H9 (cell line): ENCODE measurements around the gene BRCA1. TPM values are rescaled to one million over a fixed set of nuclear protein-coding genes. Genes with fewer than 3 reads are reported as not detected.

Source experiments
- DNase-seq: peaks from one replicate; pipeline ENCODE4 v3.0.0-alpha.2; 2017
- H2AFZ ChIP-seq: one replicate; pipeline ENCODE4 v1.6.1; 2013; ENCODE audit warnings: mild to moderate bottlenecking, low read length, control low read depth, moderate library complexity
- H2AK5ac ChIP-seq: 2 replicates; pipeline ENCODE4 v1.6.1; 2013; ENCODE audit warnings: low read length, control low read depth, mixed read lengths; ENCODE audit not compliant: insufficient read length
- H2BK120ac ChIP-seq: one replicate; pipeline ENCODE4 v1.6.1; 2013; ENCODE audit warnings: low read depth, mild to moderate bottlenecking, low read length, control low read depth, inconsistent platforms; ENCODE audit not compliant: poor library complexity, severe bottlenecking
- H2BK12ac ChIP-seq: 2 replicates; pipeline ENCODE4 v1.6.1; 2013; ENCODE audit warnings: low read length, control low read depth, mixed read lengths, low read depth; ENCODE audit not compliant: insufficient read length
- H2BK15ac ChIP-seq: 2 replicates; pipeline ENCODE4 v1.6.1; 2013; ENCODE audit warnings: low read depth, low read length, control low read depth
- H2BK20ac ChIP-seq: one replicate; pipeline ENCODE4 v1.6.1; 2013; ENCODE audit warnings: low read depth, mild to moderate bottlenecking, low read length, control low read depth, inconsistent platforms; ENCODE audit not compliant: poor library complexity, severe bottlenecking
- H2BK5ac ChIP-seq: 2 replicates; pipeline ENCODE4 v1.6.1; 2013; ENCODE audit warnings: low read length, control low read depth, mixed read lengths; ENCODE audit not compliant: insufficient read length
- H3K14ac ChIP-seq: 2 replicates; pipeline ENCODE4 v1.6.1; 2013; ENCODE audit warnings: low read length, control low read depth; ENCODE audit not compliant: insufficient read depth
- H3K18ac ChIP-seq: 2 replicates; pipeline ENCODE4 v1.6.1; 2013; ENCODE audit warnings: low read depth, mild to moderate bottlenecking, mixed read lengths, low read length, control low read depth; ENCODE audit not compliant: insufficient read length
- H3K23ac ChIP-seq: 2 replicates; pipeline ENCODE4 v1.6.1; 2013; ENCODE audit warnings: low read length, control low read depth, mixed read lengths, low read depth; ENCODE audit not compliant: insufficient read length
- H3K23me2 ChIP-seq: 2 replicates; pipeline ENCODE4 v1.6.1; 2013; ENCODE audit warnings: low read depth, mild to moderate bottlenecking, mixed read lengths, low read length, control low read depth; ENCODE audit not compliant: insufficient read length, poor library complexity, severe bottlenecking
- H3K27ac ChIP-seq: 2 replicates; pipeline ENCODE4 v1.5.1; 2013; ENCODE audit warnings: low read length, control low read depth, mixed read lengths, low read depth; ENCODE audit not compliant: insufficient read length
- H3K27me3 ChIP-seq: 2 replicates; pipeline ENCODE4 v1.6.1; 2013; ENCODE audit warnings: low read length, control low read depth, inconsistent platforms; ENCODE audit not compliant: insufficient read depth
- H3K4ac ChIP-seq: 2 replicates; pipeline ENCODE4 v1.6.1; 2013; ENCODE audit warnings: low read depth, mild to moderate bottlenecking, control low read depth, inconsistent platforms, low read length, moderate library complexity
- H3K4me1 ChIP-seq: 2 replicates; pipeline ENCODE4 v1.6.1; 2013; ENCODE audit warnings: low read length, control low read depth, inconsistent platforms; ENCODE audit not compliant: insufficient read depth
- H3K4me2 ChIP-seq: 2 replicates; pipeline ENCODE4 v1.6.1; 2013; ENCODE audit warnings: low read length, control low read depth, mixed read lengths; ENCODE audit not compliant: insufficient read length, insufficient read depth
- H3K56ac ChIP-seq: 2 replicates; pipeline ENCODE4 v1.6.1; 2013; ENCODE audit warnings: low read depth, mild to moderate bottlenecking, mixed read lengths, low read length, control low read depth; ENCODE audit not compliant: insufficient read length
- H3K79me1 ChIP-seq: 2 replicates; pipeline ENCODE4 v1.6.1; 2013; ENCODE audit warnings: low read depth, mild to moderate bottlenecking, moderate library complexity, low read length, control low read depth, inconsistent platforms; ENCODE audit not compliant: insufficient read depth, poor library complexity, severe bottlenecking
- H3K79me2 ChIP-seq: 2 replicates; pipeline ENCODE4 v1.6.1; 2013; ENCODE audit warnings: low read length, control low read depth, inconsistent platforms; ENCODE audit not compliant: insufficient read depth
- H3K9ac ChIP-seq: 2 replicates; pipeline ENCODE4 v1.6.1; 2013; ENCODE audit warnings: low read length, control low read depth, mixed read lengths; ENCODE audit not compliant: insufficient read length; ENCODE audit errors: extremely low read depth
- H3K9me3 ChIP-seq: one replicate; pipeline ENCODE4 v1.6.1; 2013; ENCODE audit warnings: low read depth, low read length, inconsistent platforms; ENCODE audit not compliant: control insufficient read depth
- H3T11ph ChIP-seq: one replicate; pipeline ENCODE4 v1.6.1; 2013; ENCODE audit warnings: mild to moderate bottlenecking, low read length, control low read depth, inconsistent platforms
- H4K20me1 ChIP-seq: one replicate; pipeline ENCODE4 v1.6.1; 2013; ENCODE audit not compliant: control insufficient read depth, insufficient read length, insufficient read depth
- H4K5ac ChIP-seq: 2 replicates; pipeline ENCODE4 v1.6.1; 2013; ENCODE audit warnings: low read depth, mild to moderate bottlenecking, mixed read lengths, low read length, control low read depth; ENCODE audit not compliant: insufficient read length
- H4K8ac ChIP-seq: replicated peaks from 2 replicates; pipeline ENCODE4 v1.6.1; 2013; ENCODE audit warnings: low read length, control low read depth, mixed read lengths, low read depth; ENCODE audit not compliant: insufficient read length
- H4K91ac ChIP-seq: 2 replicates; pipeline ENCODE4 v1.6.1; 2013; ENCODE audit warnings: low read depth, mild to moderate bottlenecking, moderate library complexity, mixed read lengths, low read length, control low read depth; ENCODE audit not compliant: insufficient read length
- H3K27ac Mint-ChIP-seq, 3 experiments: 2 replicates in 2 of 3; 3 replicates in 1 of 3; pipeline ENCODE4 v1.8.0; 2020 to 2021; ENCODE audit warnings: mixed read lengths in 3 of 3, mild to moderate bottlenecking in 1 of 3, moderate library complexity in 1 of 3
- H3K27me3 Mint-ChIP-seq: 2 replicates; pipeline ENCODE4 v1.8.0; 2021; ENCODE audit warnings: low read depth, mild to moderate bottlenecking, moderate library complexity, mixed read lengths
- H3K36me3 Mint-ChIP-seq, 3 experiments: 2 replicates in 2 of 3; 3 replicates in 1 of 3; pipeline ENCODE4 v1.8.0; 2020 to 2021; ENCODE audit warnings: low read depth in 3 of 3, mixed read lengths in 3 of 3; ENCODE audit not compliant: insufficient read depth in 1 of 3
- H3K4me1 Mint-ChIP-seq, 2 experiments: 2 replicates each; pipeline ENCODE4 v1.8.0; 2020; ENCODE audit warnings: mixed read lengths in 2 of 2
- H3K4me3 Mint-ChIP-seq, 2 experiments: 2 replicates in 1 of 2; 3 replicates in 1 of 2; pipeline ENCODE4 v1.8.0; 2020 to 2021; ENCODE audit warnings: mild to moderate bottlenecking in 2 of 2, mixed read lengths in 2 of 2, moderate library complexity in 1 of 2
- H3K9me3 Mint-ChIP-seq, 2 experiments: 2 replicates in 1 of 2; 3 replicates in 1 of 2; pipeline ENCODE4 v1.8.0; 2020; ENCODE audit warnings: mild to moderate bottlenecking in 2 of 2, mixed read lengths in 2 of 2, moderate library complexity in 1 of 2
- CTCF ChIP-seq: fragments of 200-600 bp; sonication (generic); conservative IDR thresholded peaks from 3 replicates; pipeline ENCODE4 v1.8.0; 2021; ENCODE audit warnings: antibody characterized with exemption, mild to moderate bottlenecking
- WGBS: extraction: QIAGEN DNeasy Blood & Tissue Kit; methylation state at CpG from one replicate; pipeline ENCODE4 v1.1.7; 2013; ENCODE audit warnings: missing lambda C conversion rate, low lambda C conversion rate, mixed read lengths; ENCODE audit not compliant: insufficient read length; ENCODE audit errors: extremely low coverage; 5-methylcytosine and 5-hydroxymethylcytosine counted together
- total RNA-seq: library from RNA; stranded (reverse); gene quantifications from 2 replicates; pipeline ENCODE4 v1.2.1, GENCODE V29; 2021

The BRCA1 gene
- total RNA-seq, 1 experiment from 2014 or later, result 32.3 TPM

- Histone ChIP-seq H3K23ac (no peak overlapping the region), H3K79me1 (no peaks in the 10 kb centered on the region), H2BK5ac (no peak overlapping the region), H4K8ac (no peak overlapping the region), H3K27me3 (no peaks in the 10 kb centered on the region), H3K4me1 (no peaks in the 10 kb centered on the region; the same call in 1 of the 2 replicates), H2BK15ac (no peak overlapping the region), H3T11ph (no peak overlapping the region), H2AFZ (no peak overlapping the region), H2BK20ac (no peak overlapping the region), H4K5ac (no peak overlapping the region), H3K9me3 (no peaks in the 10 kb centered on the region), H3K27ac (no peak overlapping the region), H2AK5ac (no peak overlapping the region), H3K4me2 (no peak overlapping the region), H3K18ac (no peak overlapping the region), H2BK12ac (no peak overlapping the region), H2BK120ac (no peak overlapping the region), H4K20me1 (no peaks in the 10 kb centered on the region), H4K91ac (no peak overlapping the region), H3K4ac (no peak overlapping the region), H3K79me2 (no peaks in the 10 kb centered on the region), H3K56ac (no peak overlapping the region), H3K9ac (no peak overlapping the region), H3K23me2 (no peaks in the 10 kb centered on the region), H3K14ac (no peak overlapping the region)
- Mint-ChIP-seq H3K27ac (peak overlapping the region in 2 of 3 experiments; percentile 62 to 63; a peak in 3 of 7 replicates), H3K9me3 (no peaks in the 10 kb centered on the region), H3K36me3 (peaks cover 0 to 25% (median 12%) of the 10 kb centered on the region in 3 experiments; a peak in 5 of 7 replicates), H3K4me3 (no peak overlapping the region), H3K27me3 (no peaks in the 10 kb centered on the region), H3K4me1 (peaks cover 12 to 16% of the 10 kb centered on the region in 2 experiments)
- no peak for TF ChIP-seq CTCF
- no CpG with 5 or more reads among the region's 4 CpGs for WGBS
- no peak for DNase-seq
Measured at GRCh38 chr17:43074869-43075268, 50.3 kb downstream of the BRCA1 start.
